GM12892 (cell line): ENCODE data around the gene VWA3B.

Experiments used
- POLR2A ChIP-seq: IDR thresholded peaks from 2 replicates; pipeline ENCODE4 v1.6.1; 2011; ENCODE audit warnings: low read depth, low read length, control low read depth
- POLR2AphosphoS5 ChIP-seq: IDR thresholded peaks from 2 replicates; pipeline ENCODE4 v1.6.1; 2011; ENCODE audit warnings: low read depth, low read length, control low read depth

- no peak for TF ChIP-seq POLR2AphosphoS5
- TF ChIP-seq POLR2A: no peak
Observed at GRCh38 chr2:98269274-98269673, 182.3 kb downstream of the VWA3B start.
